DND-41 (cell line): ENCODE measurements around the gene SETDB1.
"Not testable (repeated sequence)": the region's sequence is repeated elsewhere in the genome, so short reads cannot be mapped to it uniquely, and the experiment has no call there.

ENCODE experiments used
- ATAC-seq: fragments of 200-7000 bp; cut with Tn5 transposase; 3 replicates; pipeline ENCODE4 v1.9.1; 2021; ENCODE audit warnings: low read depth; ENCODE audit not compliant: insufficient read depth
- DNase-seq: peaks from one replicate; pipeline ENCODE4 v3.0.0-alpha.2; 2020
- H2AFZ ChIP-seq: 2 replicates; pipeline ENCODE4 v1.6.0; 2012; ENCODE audit warnings: low read depth, low read length
- H3K27ac ChIP-seq: 2 replicates; pipeline ENCODE4 v1.5.1; 2012; ENCODE audit warnings: low read length, inconsistent platforms
- H3K27me3 ChIP-seq: fragments of 200-600 bp; sonication (generic); 2 replicates; pipeline ENCODE4 v1.6.0; 2012; ENCODE audit warnings: low read length, mild to moderate bottlenecking, inconsistent platforms; ENCODE audit not compliant: insufficient read depth, poor library complexity
- H3K36me3 ChIP-seq: 2 replicates; pipeline ENCODE4 v1.5.1; 2012; ENCODE audit warnings: low read length, inconsistent platforms; ENCODE audit not compliant: insufficient read depth
- H3K4me1 ChIP-seq: 2 replicates; pipeline ENCODE4 v1.5.1; 2012; ENCODE audit warnings: mild to moderate bottlenecking, low read length; ENCODE audit not compliant: insufficient read depth
- H3K4me2 ChIP-seq: 2 replicates; pipeline ENCODE4 v1.6.0; 2012; ENCODE audit warnings: mild to moderate bottlenecking, moderate library complexity, low read length, inconsistent platforms; ENCODE audit not compliant: insufficient read depth
- H3K4me3 ChIP-seq, 2 experiments: fragments of 200-600 bp in 1 of 2; shearing (Covaris generic) in 1 of 2; 2 replicates each; pipeline ENCODE4 v1.5.1; 2012 to 2016; ENCODE audit warnings: inconsistent platforms in 2 of 2, low read length in 2 of 2, mild to moderate bottlenecking in 2 of 2, low read depth in 1 of 2, moderate library complexity in 1 of 2
- H3K79me2 ChIP-seq: 2 replicates; pipeline ENCODE4 v1.6.0; 2012; ENCODE audit warnings: low read length, inconsistent platforms; ENCODE audit not compliant: insufficient read depth
- H3K9ac ChIP-seq: 2 replicates; pipeline ENCODE4 v1.6.0; 2012; ENCODE audit warnings: low read depth, mild to moderate bottlenecking, inconsistent platforms, low read length, moderate library complexity
- H3K9me3 ChIP-seq: 2 replicates; pipeline ENCODE4 v1.5.1; 2012; ENCODE audit warnings: low read length, moderate library complexity, mild to moderate bottlenecking, inconsistent platforms; ENCODE audit not compliant: insufficient read depth, severe bottlenecking
- H4K20me1 ChIP-seq: 2 replicates; pipeline ENCODE4 v1.6.0; 2012; ENCODE audit warnings: low read length; ENCODE audit not compliant: insufficient read depth
- CTCF ChIP-seq: IDR thresholded peaks from 2 replicates; pipeline ENCODE4 v1.5.1; 2012; ENCODE audit warnings: borderline replicate concordance, low read length, moderate library complexity, mild to moderate bottlenecking; ENCODE audit not compliant: poor library complexity, severe bottlenecking; ENCODE audit errors: extremely low read depth
- EZH2 ChIP-seq: IDR thresholded peaks from 3 replicates; pipeline ENCODE4 v1.6.1; 2012; ENCODE audit warnings: borderline replicate concordance, low read depth, mild to moderate bottlenecking, moderate library complexity, low read length, inconsistent platforms; ENCODE audit not compliant: severe bottlenecking

SETDB1 gene

GRCh38 chr1:150926097-150926741, at the start of gene SETDB1:
Gene SETDB1, plus strand, starts transcription at chr1:150926363. Its CDS starts 1,352 bp downstream, at chr1:150927715.
- peak; percentile 96 for ATAC-seq
- peak within 1 kb of the TSS; percentile 79 to 82 for H3K4me3 ChIP-seq
- H4K20me1 ChIP-seq: no peaks in the 10 kb centered on the region

GRCh38 chr1:150878931-150879330, 47.2 kb upstream of the SETDB1 start:
- not testable (repeated sequence) for H3K9ac ChIP-seq, H2AFZ ChIP-seq, H3K9me3 ChIP-seq, H4K20me1 ChIP-seq, DNase-seq, H3K27ac ChIP-seq, H3K4me2 ChIP-seq, H3K36me3 ChIP-seq, H3K27me3 ChIP-seq, H3K4me3 ChIP-seq, ATAC-seq
- peaks cover 28% of the 10 kb centered on the region for H3K4me1 ChIP-seq
- peaks cover 22% of the 10 kb centered on the region for H3K79me2 ChIP-seq

More at GRCh38 chr1:150926097-150926741, at the start of gene SETDB1:
- H3K27me3 ChIP-seq: no peaks in the 10 kb centered on the region
- peak within 1 kb of the TSS; percentile 97 for H2AFZ ChIP-seq
- peaks cover 26% of the 10 kb centered on the region for H3K79me2 ChIP-seq
- H3K36me3 ChIP-seq: peaks cover 38% of the 10 kb centered on the region
- peaks cover 22% of the 10 kb centered on the region for H3K4me1 ChIP-seq
- H3K4me2 ChIP-seq: peak within 1 kb of the TSS; percentile 75
- H3K27ac ChIP-seq: peak within 1 kb of the TSS; percentile 93
- TF ChIP-seq CTCF (peak; percentile 44), EZH2 (no peak)
- peak; percentile 98 for DNase-seq
- H3K9ac ChIP-seq: peak within 1 kb of the TSS; percentile 75
- H3K9me3 ChIP-seq: peaks cover 11% of the 10 kb centered on the region

- H3K9ac ChIP-seq: no peak overlapping the region
- no peak overlapping the region for H3K4me3 ChIP-seq
- no peaks in the 10 kb centered on the region for H3K9me3 ChIP-seq
- TF ChIP-seq CTCF (no peak), EZH2 (no peak)
- DNase-seq (no peak), ATAC-seq (no peak)
- no peak overlapping the region for H3K27ac ChIP-seq
- no peak overlapping the region for H2AFZ ChIP-seq
- H3K4me2 ChIP-seq: no peak overlapping the region
- peaks cover 3% of the 10 kb centered on the region for H3K27me3 ChIP-seq
- no peaks in the 10 kb centered on the region for H3K79me2 ChIP-seq
- H3K4me1 ChIP-seq: peaks cover 9% of the 10 kb centered on the region
- no peaks in the 10 kb centered on the region for H3K36me3 ChIP-seq
- no peaks in the 10 kb centered on the region for H4K20me1 ChIP-seq
Measured at GRCh38 chr1:150881331-150882070, 44.7 kb upstream of the SETDB1 start.

- H3K4me2 ChIP-seq, H3K9ac ChIP-seq, H3K4me3 ChIP-seq: not testable (repeated sequence)
Measured at GRCh38 chr1:150883121-150883520, 43.0 kb upstream of the SETDB1 start.

More at GRCh38 chr1:150883121-150883520, 43.0 kb upstream of the SETDB1 start:
- not testable (repeated sequence) for H3K27me3 ChIP-seq, H3K36me3 ChIP-seq, H2AFZ ChIP-seq, H3K79me2 ChIP-seq, H3K9me3 ChIP-seq, H3K4me1 ChIP-seq, H3K27ac ChIP-seq, DNase-seq, ATAC-seq, H4K20me1 ChIP-seq
